Activated B cell treated with CpG ODN at 0.5 μM for 24 hours (primary cell): ENCODE results near the gene ANO10. TPM values are rescaled to one million over a fixed set of nuclear protein-coding genes. Genes with fewer than 3 reads are reported as not detected.
"Not testable (repeated sequence)": the region's sequence is repeated elsewhere in the genome, so short reads cannot be mapped to it uniquely, and the experiment has no call there.

Experiments
- ATAC-seq: fragments of 200-7000 bp; cut with Tn5 transposase; one replicate; pipeline ENCODE4 v1.10.0; 2021; ENCODE audit warnings: low read depth, mild to moderate bottlenecking, moderate library complexity
- CTCF ChIA-PET: fragments of 350-600 bp; sonication (Branson Sonifier 250); formaldehyde crosslinking; loops from one replicate; lab custom pipeline; 2021; ENCODE audit warnings: antibody characterized with exemption; lab: Charles Lee
- POLR2A ChIA-PET: fragments of 350-600 bp; sonication (Branson Sonifier 250); formaldehyde crosslinking; loops from one replicate; lab custom pipeline; 2021; ENCODE audit warnings: antibody characterized with exemption; lab: Charles Lee
- DNase-seq: peaks from one replicate; pipeline ENCODE4 v3.0.0; 2022
- H3K27ac Mint-ChIP-seq: one replicate; pipeline ENCODE4 v1.8.0; 2020; ENCODE audit warnings: mixed read lengths
- H3K27me3 Mint-ChIP-seq: one replicate; pipeline ENCODE4 v1.8.0; 2021; ENCODE audit warnings: mixed read lengths
- H3K36me3 Mint-ChIP-seq: one replicate; pipeline ENCODE4 v1.8.0; 2021; ENCODE audit warnings: low read depth, mixed read lengths
- H3K4me1 Mint-ChIP-seq: one replicate; pipeline ENCODE4 v1.8.0; 2021; ENCODE audit warnings: mixed read lengths
- H3K4me3 Mint-ChIP-seq: one replicate; pipeline ENCODE4 v1.8.0; 2020; ENCODE audit warnings: mild to moderate bottlenecking, mixed read lengths
- H3K9me3 Mint-ChIP-seq: one replicate; pipeline ENCODE4 v1.8.0; 2020; ENCODE audit warnings: mixed read lengths
- CTCF ChIP-seq: fragments of 200-600 bp; IDR thresholded peaks from one replicate; pipeline ENCODE4 v1.8.0; 2022; ENCODE audit warnings: antibody characterized with exemption, mild to moderate bottlenecking
- intact Hi-C: fragments of 100-400 bp; cut with micrococcal nuclease; formaldehyde crosslinking; loops from one replicate; pipeline ENCODE4 v1.15.1; 2024
- total RNA-seq: library from RNA; stranded (reverse); gene quantifications from 2 replicates; pipeline ENCODE4 v1.2.3, GENCODE V29; 2022

The ANO10 gene
- total RNA-seq, 1 donor from 2014 or later, result 6.4 TPM

- Mint-ChIP-seq H3K27ac (no peak overlapping the region), H3K27me3 (no peaks in the 10 kb centered on the region), H3K4me1 (no peaks in the 10 kb centered on the region), H3K36me3 (no peaks in the 10 kb centered on the region), H3K9me3 (peaks cover 6% of the 10 kb centered on the region), H3K4me3 (no peak overlapping the region)
- no peak for ATAC-seq
- ChIA-PET POLR2A (no interaction called here), CTCF (no interaction called here)
- no peak for DNase-seq
- intact Hi-C loops, result no loop called here
- TF ChIP-seq CTCF, result no peak
Measured at GRCh38 chr3:43362961-43363360, 258.9 kb downstream of the ANO10 start.

- ATAC-seq (no peak), DNase-seq (no peak)
- POLR2A ChIA-PET, result no interaction called here
- H3K9me3 Mint-ChIP-seq, result peaks cover 13% of the 10 kb centered on the region
- TF ChIP-seq CTCF, result no peak
- intact Hi-C loops, result no loop called here
- H3K36me3 Mint-ChIP-seq, result no peaks in the 10 kb centered on the region
- CTCF ChIA-PET, result no interaction called here
- no peak overlapping the region for H3K4me3 Mint-ChIP-seq
- H3K27me3 Mint-ChIP-seq, result no peaks in the 10 kb centered on the region
- no peaks in the 10 kb centered on the region for H3K4me1 Mint-ChIP-seq
- H3K27ac Mint-ChIP-seq, result no peak overlapping the region
Measured at GRCh38 chr3:43362183-43362582, 259.6 kb downstream of the ANO10 start.

GRCh38 chr3:43361077-43361476 lies 260.7 kb downstream of the ANO10 start:
- Mint-ChIP-seq H3K9me3 (peaks cover 16% of the 10 kb centered on the region), H3K4me3 (no peak overlapping the region), H3K4me1 (no peaks in the 10 kb centered on the region), H3K36me3 (no peaks in the 10 kb centered on the region), H3K27me3 (no peaks in the 10 kb centered on the region), H3K27ac (no peak overlapping the region)
- ATAC-seq, result no peak
- DNase-seq, result no peak
- no peak for TF ChIP-seq CTCF
- CTCF ChIA-PET, result no interaction called here
- intact Hi-C loops, result no loop called here
- POLR2A ChIA-PET, result no interaction called here

- H3K4me1 Mint-ChIP-seq, DNase-seq, H3K27ac Mint-ChIP-seq, ATAC-seq, H3K27me3 Mint-ChIP-seq, CTCF ChIA-PET, H3K4me3 Mint-ChIP-seq, POLR2A ChIA-PET, intact Hi-C loops: not testable (repeated sequence)
- peaks cover 50% of the 10 kb centered on the region for H3K9me3 Mint-ChIP-seq
- peaks cover 40% of the 10 kb centered on the region for H3K36me3 Mint-ChIP-seq
Measured at GRCh38 chr3:43356033-43356432, 265.8 kb downstream of the ANO10 start.

GRCh38 chr3:43353923-43354670 lies 267.7 kb downstream of the ANO10 start:
- Mint-ChIP-seq H3K27me3 (no peaks in the 10 kb centered on the region), H3K4me1 (no peaks in the 10 kb centered on the region), H3K36me3 (peaks cover 60% of the 10 kb centered on the region), H3K27ac (no peak overlapping the region), H3K9me3 (peaks cover 55% of the 10 kb centered on the region), H3K4me3 (no peak overlapping the region)
- intact Hi-C loops, result no loop called here
- POLR2A ChIA-PET, result no interaction called here
- no peak for TF ChIP-seq CTCF
- no peak for ATAC-seq
- no peak for DNase-seq
- CTCF ChIA-PET, result no interaction called here
